ENCODE data around the gene SLC6A6. TPM values are rescaled to one million over a fixed set of nuclear protein-coding genes. Genes with fewer than 3 reads are reported as not detected.

SLC6A6 gene
- total RNA-seq, 1 experiment from 2014 or later = 72.6 TPM

- H3K56ac ChIP-seq (ENCODE audit: insufficient read length, low read depth, low read length) = no peak overlapping the region
- H3K18ac ChIP-seq (ENCODE audit: insufficient read length, low read depth, low read length) = no peak overlapping the region
- H3K14ac ChIP-seq (ENCODE audit: insufficient read depth, low read length) = no peak overlapping the region
- no peak overlapping the region for H2BK12ac ChIP-seq (ENCODE audit: insufficient read length, low read depth, low read length)
- H3K9me3 ChIP-seq (ENCODE audit: control insufficient read depth, low read depth, low read length) = no peaks in the 10 kb centered on the region
- no peak overlapping the region for H2AFZ ChIP-seq (ENCODE audit: low read length)
- no peaks in the 10 kb centered on the region for H3K9me3 Mint-ChIP-seq
- H3K23me2 ChIP-seq (ENCODE audit: insufficient read length, low read depth, low read length, poor library complexity, severe bottlenecking) = no peaks in the 10 kb centered on the region
- no peak overlapping the region for H2BK5ac ChIP-seq (ENCODE audit: insufficient read length, low read length)
- no peak overlapping the region for H3K23ac ChIP-seq (ENCODE audit: insufficient read length, low read depth, low read length)
- H3K79me2 ChIP-seq (ENCODE audit: insufficient read depth, low read length) = peaks cover 9% of the 10 kb centered on the region; the same call in 1 of the 2 replicates
- peak overlapping the region; percentile 58 to 87 (median 72); a peak in 6 of 7 replicates for H3K27ac Mint-ChIP-seq
- H3K79me1 ChIP-seq (ENCODE audit: insufficient read depth, low read depth, low read length, poor library complexity, severe bottlenecking) = peaks cover 4% of the 10 kb centered on the region
- no peak overlapping the region for H3K9ac ChIP-seq (ENCODE audit: extremely low read depth, insufficient read length, low read length)
- H3K4me1 Mint-ChIP-seq = peaks cover 58 to 69% of the 10 kb centered on the region in 2 experiments
- no peaks in the 10 kb centered on the region; the same call in 1 of the 2 replicates for H3K27me3 Mint-ChIP-seq (ENCODE audit: low read depth)
- no peak overlapping the region for H2BK15ac ChIP-seq (ENCODE audit: low read depth, low read length)
- no peak overlapping the region for H2AK5ac ChIP-seq (ENCODE audit: insufficient read length, low read length)
- H3T11ph ChIP-seq (ENCODE audit: low read length) = no peak overlapping the region
- H3K27me3 ChIP-seq (ENCODE audit: insufficient read depth, low read length) = no peaks in the 10 kb centered on the region
- WGBS (ENCODE audit: extremely low coverage, insufficient read length, low lambda C conversion rate) = no CpG with 5 or more reads among the region's 3 CpGs
- no peak overlapping the region for H3K4me2 ChIP-seq (ENCODE audit: insufficient read depth, insufficient read length, low read length)
- H3K36me3 Mint-ChIP-seq (ENCODE audit: insufficient read depth in 1 of 3, low read depth in 3 of 3) = peaks cover 7 to 13% (median 8%) of the 10 kb centered on the region in 3 experiments; a peak in 5 of 7 replicates
- TF ChIP-seq CTCF (conservative IDR thresholded peaks at IDR 0.05) = no peak
- DNase-seq = no peak
- no peak overlapping the region for H3K4ac ChIP-seq (ENCODE audit: low read depth, low read length)
- H4K8ac ChIP-seq (replicated peaks; ENCODE audit: insufficient read length, low read depth, low read length) = no peak overlapping the region
- no peak overlapping the region for H4K5ac ChIP-seq (ENCODE audit: insufficient read length, low read depth, low read length)
- no peaks in the 10 kb centered on the region for H4K20me1 ChIP-seq (ENCODE audit: control insufficient read depth, insufficient read depth, insufficient read length)
- H3K4me3 Mint-ChIP-seq = peak overlapping the region in 1 of 2 experiments; percentile 36; a peak in 3 of 5 replicates
- H2BK20ac ChIP-seq (ENCODE audit: low read depth, low read length, poor library complexity, severe bottlenecking) = no peak overlapping the region
- H4K91ac ChIP-seq (ENCODE audit: insufficient read length, low read depth, low read length) = no peak overlapping the region
- no peak overlapping the region for H2BK120ac ChIP-seq (ENCODE audit: low read depth, low read length, poor library complexity, severe bottlenecking)
- H3K4me1 ChIP-seq (ENCODE audit: insufficient read depth, low read length) = peaks cover 21% of the 10 kb centered on the region
- H3K27ac ChIP-seq (ENCODE audit: insufficient read length, low read depth, low read length) = no peak overlapping the region
Measured at GRCh38 chr3:14423963-14424362, 21.6 kb downstream of the SLC6A6 start.

Data from H9 (cell line).